ENCODE results near the gene VPREB3.

GRCh38 chr22:23753385-23753784 lies 840 bp downstream of the VPREB3 start:
- TF ChIP-seq POLR2A (IDR thresholded peaks at IDR 0.05) (no peak), CTCF (IDR thresholded peaks at IDR 0.05) (no peak)

Data from adrenal gland (tissue), 5 donors.